ENCODE data around the gene CXorf38.

The CXorf38 gene

DNA sequence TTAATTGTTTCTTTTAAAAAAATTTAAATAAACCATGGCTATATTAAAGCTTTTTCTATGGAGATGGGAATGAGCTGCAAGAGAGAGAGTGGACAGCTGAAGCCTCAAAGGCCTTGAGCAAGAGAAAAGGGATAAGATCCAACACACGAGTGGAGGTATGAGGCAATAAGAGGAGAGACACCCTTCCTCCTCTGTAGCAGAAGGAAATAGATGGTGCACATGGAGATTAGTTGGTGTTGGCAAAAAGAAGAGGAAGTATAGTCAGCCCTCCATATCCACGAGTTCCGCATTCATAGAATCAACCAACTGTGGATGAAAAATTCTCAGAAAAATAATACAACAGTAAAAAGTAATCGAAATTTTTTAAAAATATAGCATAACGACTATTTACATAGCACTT, 3.2 kb downstream of the CXorf38 start:
- peak; percentile 76 to 80 for DNase-seq (ENCODE audit: low read depth in 1 of 2, low spot score in 1 of 2)
- H3K4me3 ChIP-seq (replicated peaks; ENCODE audit: insufficient read depth, low read length): peak overlapping the region; percentile 47; the same call in 1 of the 2 replicates
- H3K27me3 ChIP-seq (ENCODE audit: insufficient read depth, poor library complexity, severe bottlenecking): no peaks in the 10 kb centered on the region
- 0 out of 2 replicates have a peak, but pooled peaks have one; percentile 22 for TF ChIP-seq POLR2AphosphoS5 (IDR thresholded peaks at IDR 0.05; ENCODE audit: low read depth)
- peak; percentile 74; the same call in 1 of the 2 replicates for TF ChIP-seq SPI1 (IDR thresholded peaks at IDR 0.05; ENCODE audit: borderline replicate concordance, low read depth)
- TF ChIP-seq, protein P1, sequence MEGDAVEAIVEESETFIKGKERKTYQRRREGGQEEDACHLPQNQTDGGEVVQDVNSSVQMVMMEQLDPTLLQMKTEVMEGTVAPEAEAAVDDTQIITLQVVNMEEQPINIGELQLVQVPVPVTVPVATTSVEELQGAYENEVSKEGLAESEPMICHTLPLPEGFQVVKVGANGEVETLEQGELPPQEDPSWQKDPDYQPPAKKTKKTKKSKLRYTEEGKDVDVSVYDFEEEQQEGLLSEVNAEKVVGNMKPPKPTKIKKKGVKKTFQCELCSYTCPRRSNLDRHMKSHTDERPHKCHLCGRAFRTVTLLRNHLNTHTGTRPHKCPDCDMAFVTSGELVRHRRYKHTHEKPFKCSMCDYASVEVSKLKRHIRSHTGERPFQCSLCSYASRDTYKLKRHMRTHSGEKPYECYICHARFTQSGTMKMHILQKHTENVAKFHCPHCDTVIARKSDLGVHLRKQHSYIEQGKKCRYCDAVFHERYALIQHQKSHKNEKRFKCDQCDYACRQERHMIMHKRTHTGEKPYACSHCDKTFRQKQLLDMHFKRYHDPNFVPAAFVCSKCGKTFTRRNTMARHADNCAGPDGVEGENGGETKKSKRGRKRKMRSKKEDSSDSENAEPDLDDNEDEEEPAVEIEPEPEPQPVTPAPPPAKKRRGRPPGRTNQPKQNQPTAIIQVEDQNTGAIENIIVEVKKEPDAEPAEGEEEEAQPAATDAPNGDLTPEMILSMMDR (IDR thresholded peaks at IDR 0.05; ENCODE audit: insufficient read depth, low read length): no peak
- peak overlapping the region; percentile 86 for H3K27ac ChIP-seq (replicated peaks)

DNA sequence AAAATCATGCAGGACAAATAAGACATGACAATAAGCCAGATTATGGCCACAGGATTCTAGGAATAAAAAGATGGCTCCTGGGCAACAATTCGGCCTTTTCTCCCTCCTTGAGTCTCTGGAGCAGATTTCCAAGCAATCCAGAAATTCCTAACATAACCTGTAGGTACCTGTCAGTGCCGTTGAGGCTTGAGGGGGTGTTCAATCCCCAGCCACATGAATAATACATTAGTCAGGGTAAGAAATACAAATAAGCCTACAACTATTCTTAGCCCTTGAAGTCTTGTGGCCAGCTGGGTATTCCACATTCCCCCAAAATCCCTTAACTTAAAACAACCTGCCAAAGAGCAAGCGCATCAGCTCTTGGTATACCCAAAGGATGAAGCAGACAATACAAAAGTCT, 9.7 kb downstream of the CXorf38 start:
- no peak overlapping the region for H3K27ac ChIP-seq (replicated peaks)
- no peak overlapping the region for H3K4me3 ChIP-seq (replicated peaks; ENCODE audit: insufficient read depth, low read length)
- peaks cover 3% of the 10 kb centered on the region for H3K27me3 ChIP-seq (ENCODE audit: insufficient read depth, poor library complexity, severe bottlenecking)
- TF ChIP-seq, protein P2, sequence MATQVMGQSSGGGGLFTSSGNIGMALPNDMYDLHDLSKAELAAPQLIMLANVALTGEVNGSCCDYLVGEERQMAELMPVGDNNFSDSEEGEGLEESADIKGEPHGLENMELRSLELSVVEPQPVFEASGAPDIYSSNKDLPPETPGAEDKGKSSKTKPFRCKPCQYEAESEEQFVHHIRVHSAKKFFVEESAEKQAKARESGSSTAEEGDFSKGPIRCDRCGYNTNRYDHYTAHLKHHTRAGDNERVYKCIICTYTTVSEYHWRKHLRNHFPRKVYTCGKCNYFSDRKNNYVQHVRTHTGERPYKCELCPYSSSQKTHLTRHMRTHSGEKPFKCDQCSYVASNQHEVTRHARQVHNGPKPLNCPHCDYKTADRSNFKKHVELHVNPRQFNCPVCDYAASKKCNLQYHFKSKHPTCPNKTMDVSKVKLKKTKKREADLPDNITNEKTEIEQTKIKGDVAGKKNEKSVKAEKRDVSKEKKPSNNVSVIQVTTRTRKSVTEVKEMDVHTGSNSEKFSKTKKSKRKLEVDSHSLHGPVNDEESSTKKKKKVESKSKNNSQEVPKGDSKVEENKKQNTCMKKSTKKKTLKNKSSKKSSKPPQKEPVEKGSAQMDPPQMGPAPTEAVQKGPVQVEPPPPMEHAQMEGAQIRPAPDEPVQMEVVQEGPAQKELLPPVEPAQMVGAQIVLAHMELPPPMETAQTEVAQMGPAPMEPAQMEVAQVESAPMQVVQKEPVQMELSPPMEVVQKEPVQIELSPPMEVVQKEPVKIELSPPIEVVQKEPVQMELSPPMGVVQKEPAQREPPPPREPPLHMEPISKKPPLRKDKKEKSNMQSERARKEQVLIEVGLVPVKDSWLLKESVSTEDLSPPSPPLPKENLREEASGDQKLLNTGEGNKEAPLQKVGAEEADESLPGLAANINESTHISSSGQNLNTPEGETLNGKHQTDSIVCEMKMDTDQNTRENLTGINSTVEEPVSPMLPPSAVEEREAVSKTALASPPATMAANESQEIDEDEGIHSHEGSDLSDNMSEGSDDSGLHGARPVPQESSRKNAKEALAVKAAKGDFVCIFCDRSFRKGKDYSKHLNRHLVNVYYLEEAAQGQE (IDR thresholded peaks at IDR 0.05; ENCODE audit: insufficient replicate concordance, low read depth): no peak
- TF ChIP-seq GABPA (IDR thresholded peaks at IDR 0.05; ENCODE audit: low read depth) (no peak), SPI1 (IDR thresholded peaks at IDR 0.05; ENCODE audit: borderline replicate concordance, low read depth) (no peak), POLR2AphosphoS5 (IDR thresholded peaks at IDR 0.05; ENCODE audit: low read depth) (no peak)
- TF ChIP-seq, protein P1 (IDR thresholded peaks at IDR 0.05; ENCODE audit: insufficient read depth, low read length): no peak
- no peak for DNase-seq (ENCODE audit: low read depth in 1 of 2, low spot score in 1 of 2)

DNA sequence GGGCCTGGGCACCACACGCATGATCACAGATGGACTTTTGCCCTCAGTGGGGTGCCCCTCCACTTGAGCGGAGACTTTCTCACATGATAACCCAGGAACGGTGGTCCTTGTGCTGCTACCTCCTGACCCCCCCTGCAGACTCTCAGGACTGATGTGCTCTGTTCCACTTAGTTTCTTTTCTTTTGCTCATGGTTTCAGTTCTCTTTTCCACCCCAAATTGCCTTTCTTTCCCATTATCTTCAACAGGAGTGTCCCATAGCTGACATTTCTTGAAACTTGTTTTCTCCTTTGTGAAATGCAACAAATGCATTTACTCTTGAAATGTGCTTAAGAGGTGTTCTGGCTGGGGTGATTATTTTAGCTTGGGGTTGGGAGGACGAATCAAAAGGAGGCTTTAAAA, 15.2 kb downstream of the CXorf38 start:
- peaks cover 3% of the 10 kb centered on the region for H3K27me3 ChIP-seq (ENCODE audit: insufficient read depth, poor library complexity, severe bottlenecking)

More for the DNA sequence above, 15.2 kb downstream of the CXorf38 start:
- TF ChIP-seq SPI1 (IDR thresholded peaks at IDR 0.05; ENCODE audit: borderline replicate concordance, low read depth): no peak
- TF ChIP-seq, protein P1 (IDR thresholded peaks at IDR 0.05; ENCODE audit: insufficient read depth, low read length): no peak
- no peak for TF ChIP-seq GABPA (IDR thresholded peaks at IDR 0.05; ENCODE audit: low read depth)
- TF ChIP-seq POLR2AphosphoS5 (IDR thresholded peaks at IDR 0.05; ENCODE audit: low read depth): no peak
- TF ChIP-seq, protein P2 (IDR thresholded peaks at IDR 0.05; ENCODE audit: insufficient replicate concordance, low read depth): no peak
- DNase-seq (ENCODE audit: low read depth in 1 of 2, low spot score in 1 of 2): no peak
- Histone ChIP-seq H3K27ac (replicated peaks) (no peak overlapping the region), H3K4me3 (replicated peaks; ENCODE audit: insufficient read depth, low read length) (no peak overlapping the region)

All from HL-60 (cell line).